Measurements from ENCODE around the gene SETD2. TPM values are rescaled to one million over a fixed set of nuclear protein-coding genes. Genes with fewer than 3 reads are reported as not detected.
"Not testable (repeated sequence)": the region's sequence is repeated elsewhere in the genome, so short reads cannot be mapped to it uniquely, and the experiment has no call there.

The SETD2 gene
- total RNA-seq, 1 donor from 2014 or later = 49.3 TPM

DNA sequence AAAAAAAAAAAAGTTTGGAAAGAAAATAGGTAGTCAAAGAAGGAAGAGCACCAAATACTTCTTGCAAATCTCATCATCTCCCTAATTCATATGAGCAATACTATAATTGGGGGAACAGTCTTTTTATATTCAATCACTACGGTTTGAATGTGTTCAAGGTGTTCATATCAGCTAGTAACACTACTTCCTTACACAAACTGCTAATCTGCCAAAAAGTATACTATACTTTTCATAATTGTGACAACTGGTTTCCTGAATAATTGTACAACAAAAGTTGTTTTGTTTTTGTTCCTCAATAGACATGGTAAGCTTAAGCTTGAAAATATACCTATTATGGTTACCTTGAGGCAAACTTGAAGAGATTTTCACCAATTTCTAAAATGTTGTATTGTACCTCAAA, 12.1 kb downstream of the SETD2 start:
- intact Hi-C loops (cut with micrococcal nuclease) = no loop called here

DNA sequence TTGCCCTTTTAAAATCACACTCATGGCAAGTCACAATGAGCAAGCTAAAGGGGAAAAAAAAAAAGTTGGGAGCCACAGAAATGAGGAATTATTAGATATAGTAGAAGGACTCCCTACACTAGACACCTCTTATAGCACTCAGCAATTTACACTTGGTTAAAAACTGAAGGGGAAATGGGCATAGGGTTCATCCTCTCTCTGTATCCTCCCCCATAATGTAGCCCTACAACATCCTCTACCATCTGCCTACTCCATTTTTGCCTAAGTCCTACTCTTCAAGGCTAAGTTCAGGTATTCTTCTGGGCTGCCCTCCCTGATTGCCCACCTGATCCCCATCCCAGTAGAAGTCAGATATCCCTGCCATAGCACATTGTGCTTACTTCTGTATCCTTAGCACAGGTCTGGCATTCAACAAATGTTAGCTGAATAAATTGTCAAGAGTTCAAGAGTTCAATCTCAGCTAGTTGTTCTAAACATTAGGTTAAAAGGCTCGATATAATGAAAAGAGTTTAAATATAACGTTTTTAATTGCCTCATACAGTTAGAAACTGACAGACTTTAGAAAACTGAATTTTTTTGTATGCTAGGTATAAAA, 14.5 kb downstream of the SETD2 start:
- intact Hi-C loops (cut with micrococcal nuclease) = no loop called here

DNA sequence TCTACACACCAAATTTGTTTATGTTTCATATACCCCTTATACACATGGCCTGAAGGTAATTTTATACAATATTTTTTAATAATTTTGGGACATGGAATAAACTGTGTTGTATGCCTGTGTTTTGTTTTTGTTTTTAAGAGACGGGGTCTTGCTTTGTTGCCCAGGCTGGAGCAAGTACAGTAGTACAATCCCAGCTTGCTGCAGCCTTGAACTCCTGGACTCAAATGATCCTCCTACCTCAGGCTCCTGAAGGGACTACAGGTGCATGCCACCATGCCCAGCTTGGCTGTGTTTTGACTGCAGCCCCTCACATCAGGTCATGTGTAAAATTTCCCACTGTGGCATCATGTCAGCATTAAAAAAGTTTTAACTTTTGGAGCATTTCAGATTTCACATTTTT, 18.6 kb downstream of the SETD2 start:
- intact Hi-C loops (cut with micrococcal nuclease) = no loop called here

DNA sequence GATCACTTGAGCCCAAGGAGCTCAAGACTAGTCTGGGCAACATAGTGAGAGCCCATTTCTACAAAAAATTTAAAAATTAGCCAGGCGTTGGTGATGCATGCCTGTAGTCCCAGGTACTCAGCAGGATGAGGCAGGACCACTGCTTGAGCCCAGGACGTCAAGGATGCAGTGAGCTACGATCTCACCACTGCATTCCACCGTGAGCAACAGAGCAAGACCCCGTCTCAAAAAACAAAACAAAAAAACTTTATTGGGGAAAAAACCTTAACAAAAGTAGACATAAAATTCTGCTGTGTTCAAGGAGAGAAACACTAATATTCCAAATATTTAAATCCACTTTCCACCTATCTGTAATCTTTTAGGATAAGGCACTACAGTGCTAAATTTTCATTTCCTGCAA, 20.8 kb downstream of the SETD2 start:
- intact Hi-C loops (cut with micrococcal nuclease) = no loop called here

DNA sequence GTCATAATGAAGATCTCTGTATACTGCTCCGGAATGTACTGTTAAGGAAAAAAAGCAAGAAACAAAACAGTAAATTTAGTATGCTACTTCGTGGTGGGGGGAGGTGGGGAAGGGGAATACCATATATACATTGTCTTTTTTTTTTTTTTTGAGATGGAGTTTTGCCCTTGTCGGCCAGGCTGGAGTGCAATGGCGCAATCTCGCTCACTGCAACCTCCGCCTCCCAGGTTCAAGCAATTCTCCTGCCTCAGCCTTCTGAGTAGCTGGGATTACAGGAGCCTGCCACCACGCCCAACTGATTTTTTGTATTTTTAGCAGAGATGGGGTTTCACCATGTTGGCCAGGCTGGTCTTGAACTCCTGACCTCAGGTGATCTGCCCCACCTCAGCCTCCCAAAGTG, 21.4 kb downstream of the SETD2 start:
- intact Hi-C loops (cut with micrococcal nuclease) = not testable (repeated sequence)

DNA sequence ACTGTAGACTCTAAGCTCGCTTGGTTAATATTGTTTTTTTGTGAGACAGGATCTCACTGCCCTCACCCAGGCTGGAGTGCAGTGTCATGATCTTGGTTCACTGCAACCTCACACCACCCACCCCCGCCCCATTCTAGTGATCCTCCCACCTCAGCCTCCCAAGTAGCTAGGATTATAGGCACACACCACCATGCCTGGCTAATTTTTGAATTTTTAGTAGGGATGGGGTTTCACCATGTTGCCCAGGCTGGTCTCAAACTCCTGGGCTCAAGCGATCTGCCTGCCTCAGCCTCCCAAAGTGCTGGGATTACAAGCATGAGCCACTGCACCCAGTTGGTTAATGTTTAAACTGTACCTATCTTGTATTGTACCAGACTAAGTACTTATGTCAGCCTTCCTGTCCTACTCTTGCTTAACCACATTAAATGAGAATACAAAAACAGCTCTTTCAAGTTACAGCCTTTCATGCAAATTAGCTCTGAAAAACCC, 22.9 kb downstream of the SETD2 start:
- intact Hi-C loops (cut with micrococcal nuclease) = not testable (repeated sequence)

DNA sequence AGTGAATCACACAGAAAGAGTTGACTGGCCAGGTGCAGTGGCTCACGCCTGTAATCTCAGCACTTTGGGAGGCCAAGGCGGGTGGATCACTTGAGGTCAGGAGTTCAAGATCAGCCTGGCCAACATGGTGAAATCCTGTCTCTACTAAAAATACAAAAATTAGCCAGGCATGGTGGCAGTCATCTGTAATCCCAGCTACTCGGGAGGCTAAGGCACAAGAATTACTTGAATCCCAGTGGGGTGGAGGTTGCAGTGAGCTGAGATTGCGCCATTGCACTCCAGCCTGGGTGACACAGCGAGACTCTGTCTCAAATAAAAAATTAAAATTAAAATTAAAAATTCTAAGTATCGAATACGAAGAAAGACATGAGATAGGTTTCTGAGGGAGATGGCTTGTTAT, 23.4 kb downstream of the SETD2 start:
- intact Hi-C loops (cut with micrococcal nuclease) = not testable (repeated sequence)

DNA sequence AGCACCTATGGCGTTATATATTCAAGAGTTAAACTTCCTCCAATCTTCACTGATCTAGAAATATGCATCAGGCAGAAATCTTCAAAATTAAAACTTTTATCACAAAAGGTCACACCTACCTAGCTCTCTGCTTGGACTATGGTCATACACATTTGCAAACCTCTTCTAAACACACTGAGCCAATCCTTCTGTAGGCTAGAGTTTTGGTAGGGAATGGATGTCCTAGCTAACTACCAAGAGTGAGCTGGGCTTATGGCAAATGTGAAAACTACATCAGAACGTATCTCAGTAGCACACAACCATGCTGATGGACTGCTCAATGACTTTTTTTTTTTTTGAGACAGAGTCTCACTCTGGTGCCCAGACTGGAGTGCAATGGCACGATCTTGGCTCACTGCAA, 29.6 kb downstream of the SETD2 start:
- intact Hi-C loops (cut with micrococcal nuclease) = no loop called here

DNA sequence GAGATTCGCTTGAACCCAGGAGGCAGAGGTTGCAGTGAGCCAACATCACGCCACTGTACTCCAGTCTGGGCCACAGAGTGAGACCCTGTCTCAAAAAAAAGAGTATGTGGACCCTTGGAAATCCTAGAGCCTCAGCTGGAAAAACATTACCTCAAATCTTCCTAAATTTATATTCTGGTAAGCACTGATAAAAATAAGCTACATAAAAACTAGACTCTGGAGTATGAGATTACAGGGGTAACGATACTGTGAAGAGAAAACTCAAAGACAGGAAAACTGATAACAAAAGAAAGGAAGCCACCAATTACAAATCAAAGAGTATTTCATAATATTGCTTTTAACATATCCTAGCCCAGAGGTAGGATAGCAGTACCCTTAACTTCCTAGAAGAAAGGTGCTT, 30.3 kb downstream of the SETD2 start:
- intact Hi-C loops (cut with micrococcal nuclease) = no loop called here

DNA sequence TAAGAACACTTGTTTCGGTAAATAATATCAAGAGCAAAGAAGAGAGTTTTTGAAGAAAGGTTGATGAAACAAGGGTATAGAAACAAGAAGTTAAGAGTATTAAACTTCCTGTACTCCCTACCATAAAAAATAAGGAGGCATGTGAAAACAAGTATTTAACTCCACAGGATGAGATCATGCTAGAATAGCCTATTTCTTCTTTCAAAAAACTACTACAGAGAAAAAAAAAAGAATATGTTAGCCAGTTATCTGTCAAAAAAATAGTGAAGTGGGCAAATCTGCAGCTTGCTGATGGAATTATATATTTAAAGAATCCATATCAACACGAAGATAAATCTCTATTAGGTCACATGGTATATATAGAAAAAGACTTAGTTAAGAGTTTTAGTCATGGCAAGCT, 33.4 kb downstream of the SETD2 start:
- intact Hi-C loops (cut with micrococcal nuclease) = no loop called here

DNA sequence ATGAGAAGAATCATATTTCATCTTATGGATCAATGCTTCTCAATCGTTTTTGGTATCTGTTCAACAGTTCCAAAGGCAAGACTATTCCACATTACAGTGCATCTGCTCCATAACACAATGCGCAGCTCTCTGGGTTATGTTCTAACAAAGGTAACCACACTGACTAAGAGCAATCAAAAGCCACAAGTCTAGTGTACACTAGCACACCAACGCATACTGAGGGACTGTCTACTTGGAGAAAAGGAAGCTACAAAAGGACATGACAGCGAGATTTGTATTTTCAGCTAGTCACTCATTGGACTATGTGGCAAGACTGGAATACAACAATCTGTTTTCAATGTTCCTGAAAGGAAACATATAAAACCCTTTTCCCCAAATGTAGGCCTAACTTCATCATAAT, 35.8 kb downstream of the SETD2 start:
- intact Hi-C loops (cut with micrococcal nuclease) = no loop called here

DNA sequence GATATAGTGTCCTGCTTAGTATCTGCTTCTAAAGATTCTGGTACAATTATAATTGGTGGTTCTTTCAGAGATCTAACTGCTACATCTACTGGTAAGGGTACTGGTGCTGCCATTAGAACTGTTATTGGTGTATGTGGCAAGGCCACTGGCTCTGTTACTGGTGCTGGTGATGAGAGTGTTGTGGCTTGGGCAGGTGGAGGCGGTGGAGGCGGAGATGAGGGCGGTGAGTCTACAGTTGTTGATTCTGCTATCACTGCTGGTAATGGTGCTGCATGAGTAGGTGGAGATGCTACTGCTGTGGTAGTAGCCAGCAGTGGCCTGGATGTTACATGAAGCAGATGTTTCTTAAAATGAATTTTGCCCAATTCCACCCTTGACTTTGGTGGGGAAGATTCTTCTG, 40.1 kb downstream of the SETD2 start:
- intact Hi-C loops (cut with micrococcal nuclease) = loop anchor here (5.0 kb wide), 1 partner anchor 38 kb away; the partner anchor contains the start of gene SETD2

DNA sequence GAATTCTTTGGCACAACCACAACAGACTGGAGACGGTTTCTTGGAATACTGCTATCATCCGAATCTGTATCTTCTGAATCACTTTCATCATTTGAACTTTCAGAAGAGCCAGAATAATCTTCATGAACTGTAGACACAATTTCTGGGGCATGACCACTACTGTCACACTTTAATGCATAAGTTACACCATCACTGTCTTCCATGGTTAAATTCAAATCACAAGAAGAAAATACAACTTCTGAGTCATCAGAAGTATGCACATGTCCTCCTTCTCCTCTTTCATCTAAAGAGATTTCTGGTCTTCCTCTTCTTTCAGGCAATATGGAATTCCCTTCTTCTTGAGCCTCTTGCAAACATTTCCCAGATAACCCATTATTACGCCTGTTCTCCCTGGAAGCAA, 42.5 kb downstream of the SETD2 start:
- intact Hi-C loops (cut with micrococcal nuclease) = loop anchor here (5.0 kb wide), 1 partner anchor 41 kb away; the partner anchor contains the start of gene SETD2

DNA sequence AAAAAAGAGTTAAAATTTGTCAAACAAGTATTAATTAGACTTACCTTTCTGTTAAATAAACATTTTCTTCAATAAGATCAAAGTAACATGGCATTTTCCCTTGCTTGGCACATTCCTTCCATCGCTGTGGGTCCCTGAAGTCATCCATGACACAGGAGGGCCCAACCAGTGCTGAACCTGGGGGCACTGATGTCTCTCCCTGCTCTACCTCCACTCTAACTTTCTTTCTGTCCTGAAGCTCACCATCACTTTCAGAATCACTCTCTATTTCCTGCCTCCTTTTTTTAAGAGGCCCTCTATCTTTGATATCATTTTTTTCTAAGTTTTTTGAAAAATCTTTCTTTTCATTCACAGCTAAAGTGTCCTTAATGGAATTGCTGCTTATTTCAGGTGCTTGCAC, 43.8 kb downstream of the SETD2 start:
- intact Hi-C loops (cut with micrococcal nuclease) = loop anchor here (5.0 kb wide), 1 partner anchor 42 kb away; the partner anchor contains the start of gene SETD2

DNA sequence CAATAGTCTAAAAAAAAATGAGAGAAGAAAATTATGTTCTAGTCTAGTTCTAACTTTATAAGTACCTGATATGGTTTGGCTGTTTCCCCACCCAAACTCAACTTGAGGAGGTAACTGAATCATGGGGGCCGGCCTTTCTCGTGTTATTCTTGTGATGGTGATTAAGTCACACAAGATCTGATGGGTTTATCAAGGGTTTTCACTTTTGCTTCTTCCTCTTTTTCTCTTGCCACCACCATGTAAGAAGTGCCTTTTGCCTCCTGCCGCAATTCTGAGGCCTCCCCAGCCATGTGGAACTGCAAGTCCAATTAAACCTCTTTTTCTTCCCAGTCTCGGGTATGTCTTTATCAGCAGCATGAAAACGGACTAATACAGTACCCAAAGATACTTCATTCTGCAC, 44.5 kb downstream of the SETD2 start:
- intact Hi-C loops (cut with micrococcal nuclease) = not testable (repeated sequence)

DNA sequence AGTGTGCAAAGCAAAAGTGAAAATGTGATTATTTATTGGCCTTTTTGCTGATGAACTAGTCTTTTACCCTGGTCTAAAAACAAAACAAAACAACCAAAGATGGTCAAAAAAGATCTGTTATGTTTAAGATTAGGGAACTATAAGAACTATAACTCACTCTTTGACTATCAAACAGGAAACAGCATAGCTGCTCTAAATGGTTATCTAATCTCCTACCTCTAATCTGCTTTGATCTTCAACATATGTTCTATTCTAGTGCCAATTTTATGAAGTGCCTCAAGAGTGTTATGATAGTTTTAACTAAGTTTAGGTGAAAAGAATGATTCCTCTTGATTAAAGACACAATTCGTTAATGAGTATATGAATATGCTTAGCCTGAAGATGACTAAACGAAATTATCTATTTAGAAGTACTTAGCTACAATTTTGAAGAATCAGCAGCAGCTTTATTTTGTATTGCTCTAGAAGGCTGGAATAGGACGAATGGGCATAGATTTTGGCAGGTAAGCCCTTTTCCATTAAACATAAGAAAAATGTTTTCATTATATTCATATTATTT, 46.0 kb downstream of the SETD2 start:
- intact Hi-C loops (cut with micrococcal nuclease) = no loop called here

DNA sequence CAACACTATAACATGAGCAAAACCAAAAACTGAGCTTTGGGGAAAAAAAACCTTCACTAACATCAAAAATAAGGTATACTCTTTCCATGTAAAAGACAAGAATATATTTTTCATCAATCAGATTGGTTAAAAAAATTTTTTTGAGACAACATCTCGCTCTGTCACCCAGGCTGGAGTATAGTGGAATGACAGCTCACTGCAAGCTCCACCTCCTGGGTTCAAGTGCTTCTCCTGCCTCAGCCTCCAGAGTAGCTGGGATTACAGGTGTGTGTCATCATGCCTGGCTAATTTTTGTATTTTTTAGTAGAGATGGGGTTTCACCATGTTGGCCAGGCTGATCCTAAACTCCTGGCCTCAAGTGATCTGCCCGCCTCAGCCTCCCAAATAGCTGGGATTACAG, 48.4 kb downstream of the SETD2 start:
- intact Hi-C loops (cut with micrococcal nuclease) = not testable (repeated sequence)

DNA sequence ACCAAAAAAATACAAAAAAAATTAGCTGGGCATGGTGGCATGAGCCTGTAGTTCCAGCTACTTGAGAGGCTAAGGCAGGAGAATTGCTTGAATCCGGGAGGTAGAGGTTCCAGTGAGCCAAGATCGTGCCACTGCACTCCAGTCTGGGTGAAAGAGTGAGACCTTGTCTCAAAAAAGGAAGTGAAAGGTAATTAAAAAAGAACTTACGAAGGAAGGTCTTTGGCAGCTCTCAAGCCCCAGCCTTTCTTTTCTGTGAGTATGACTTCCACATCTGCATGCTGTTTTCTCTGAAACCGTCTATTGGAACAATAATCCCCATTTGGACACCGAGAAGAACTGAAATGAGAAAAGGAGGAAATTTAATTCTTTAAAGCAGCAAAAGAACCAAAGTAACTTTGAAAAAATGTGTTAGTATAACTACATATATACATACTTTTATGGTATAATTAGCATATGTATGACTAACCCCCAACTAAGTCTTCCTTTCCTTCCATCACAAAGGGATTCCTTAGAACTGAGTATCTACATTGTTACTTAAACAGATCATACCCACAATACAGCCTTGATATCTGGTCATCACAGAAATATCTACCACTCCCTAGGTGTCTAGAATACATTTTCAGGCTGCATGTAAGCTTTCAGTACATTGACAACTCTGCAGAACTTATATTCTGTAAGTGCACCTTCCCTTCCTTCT, 50.1 kb downstream of the SETD2 start:
- intact Hi-C loops (cut with micrococcal nuclease) = no loop called here

DNA sequence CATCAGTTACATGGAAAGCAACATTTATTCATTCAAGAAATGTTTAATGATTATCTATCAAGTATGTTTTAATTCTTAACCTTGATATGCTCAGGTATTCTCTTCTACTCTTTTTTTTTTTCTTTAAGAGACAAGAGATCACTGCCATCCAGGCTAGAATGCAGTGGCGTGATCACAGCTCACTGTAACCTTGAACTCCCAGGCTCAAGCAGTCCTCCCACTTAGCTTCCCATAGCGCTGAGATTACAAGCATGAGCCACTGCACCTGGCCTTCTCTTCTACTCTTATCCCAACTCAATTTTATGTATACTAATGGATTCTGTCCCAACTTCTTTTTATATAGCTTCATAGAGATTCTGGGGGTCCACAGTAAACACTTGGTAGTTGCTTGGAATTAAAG, 50.9 kb downstream of the SETD2 start:
- intact Hi-C loops (cut with micrococcal nuclease) = no loop called here

DNA sequence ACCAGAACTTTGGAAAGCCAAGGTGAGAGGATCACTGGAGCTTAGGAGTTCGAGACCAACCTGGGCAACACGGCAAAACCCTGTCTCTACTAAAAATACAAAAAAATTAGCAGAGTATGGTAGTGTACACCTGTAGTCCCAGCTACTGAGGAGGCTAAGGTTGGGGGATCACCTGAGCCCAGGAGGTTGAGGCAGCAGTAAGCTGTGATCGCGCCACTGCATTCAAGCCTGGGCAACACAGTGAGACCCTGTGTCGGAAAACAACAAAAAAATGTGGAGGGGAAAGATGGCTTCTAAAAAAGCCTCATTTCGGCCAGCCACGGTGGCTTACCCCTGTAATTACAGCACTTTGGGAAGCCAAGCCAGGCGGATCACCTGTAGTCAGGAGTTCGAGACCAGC, 54.5 kb downstream of the SETD2 start:
- intact Hi-C loops (cut with micrococcal nuclease) = no loop called here

DNA sequence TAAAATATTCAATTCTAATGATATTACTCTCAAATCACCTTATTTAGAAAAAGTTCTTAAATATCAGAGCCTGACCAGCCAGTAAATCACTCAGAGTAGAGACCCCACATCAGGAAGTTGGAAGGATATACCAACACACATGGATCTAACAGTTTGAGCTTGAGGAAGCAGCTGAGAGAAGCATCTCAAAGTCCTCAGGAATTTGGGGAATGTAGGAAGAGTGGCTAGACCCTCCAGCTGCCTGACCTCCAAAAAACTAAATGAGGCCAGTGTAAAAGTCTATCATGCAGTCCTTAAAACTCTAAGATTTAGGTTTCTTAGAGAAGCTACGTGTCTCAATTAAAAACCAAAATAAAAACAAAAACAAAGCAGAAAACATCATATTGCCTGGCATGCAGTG, 55.4 kb downstream of the SETD2 start:
- intact Hi-C loops (cut with micrococcal nuclease) = no loop called here

DNA sequence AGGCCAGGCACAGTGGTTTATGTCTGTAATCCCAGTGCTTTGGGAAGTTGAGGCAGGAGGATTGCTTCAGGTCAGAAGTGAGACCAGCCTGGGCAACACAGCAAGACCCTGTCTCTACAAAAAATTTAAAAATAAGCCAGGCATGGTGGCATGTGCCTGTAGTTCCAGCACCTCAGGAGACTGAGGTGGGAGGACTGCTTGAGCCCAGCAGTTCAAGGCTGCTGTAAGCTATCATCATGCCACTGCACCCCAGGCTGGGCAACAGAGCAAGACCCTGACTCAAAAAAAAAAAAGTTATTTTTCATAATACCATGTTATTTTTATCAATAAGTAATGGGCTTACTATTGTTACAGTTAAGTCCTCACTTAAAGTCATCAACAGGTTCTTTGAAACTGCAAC, 59.7 kb downstream of the SETD2 start:
- intact Hi-C loops (cut with micrococcal nuclease) = no loop called here

DNA sequence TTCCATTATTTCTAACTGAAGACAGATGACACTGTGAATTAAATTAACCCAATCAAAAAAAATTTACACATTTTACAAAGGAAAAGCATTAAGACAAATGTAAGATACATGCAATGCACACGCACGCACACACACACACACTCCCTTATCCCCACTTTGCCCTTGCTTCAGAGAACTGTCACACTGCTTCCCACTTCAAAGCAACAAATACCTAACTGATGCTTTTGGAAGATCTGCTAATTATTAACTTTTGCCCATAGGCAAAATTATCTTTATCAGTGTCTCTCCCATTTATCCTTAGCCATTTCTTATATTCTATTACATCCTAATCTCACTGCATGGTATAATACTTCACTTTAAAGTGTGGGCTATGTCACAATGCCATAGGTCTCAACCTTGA, 60.3 kb downstream of the SETD2 start:
- intact Hi-C loops (cut with micrococcal nuclease) = no loop called here
